ENCODE data around the gene SERPINA7. TPM values are rescaled to one million over a fixed set of nuclear protein-coding genes. Genes with fewer than 3 reads are reported as not detected.

SERPINA7 gene
- total and polyA plus RNA-seq, 2 of the 13 experiments (the other 11 are each of a cell fraction or from before 2014, with no cell fraction given): 315 to 456 TPM

- peak; percentile 64; the same call in 1 of the 2 replicates for TF ChIP-seq SIX4 (CRISPR knock-in tag; IDR thresholded peaks at IDR 0.05)
- peak; percentile 75; the same call in 1 of the 2 replicates for TF ChIP-seq IKZF5 (CRISPR knock-in tag; IDR thresholded peaks at IDR 0.05)
- no peak for TF ChIP-seq ZNF639 (CRISPR knock-in tag; conservative IDR thresholded peaks at IDR 0.05)
- peak; percentile 41; the same call in 1 of the 2 replicates for TF ChIP-seq ZNF331 (CRISPR knock-in tag; IDR thresholded peaks at IDR 0.05)
- peak; percentile 20; the same call in 1 of the 2 replicates for TF ChIP-seq ZNF503 (CRISPR knock-in tag; IDR thresholded peaks at IDR 0.05)
- TF ChIP-seq MIXL1 (CRISPR knock-in tag; IDR thresholded peaks at IDR 0.05): peak; percentile 64; the same call in 1 of the 2 replicates
- TF ChIP-seq MIER2 (CRISPR knock-in tag; IDR thresholded peaks at IDR 0.05): peak; percentile 33; the same call in 1 of the 2 replicates
- peak; percentile 87 for TF ChIP-seq HDAC2 (CRISPR knock-in tag; IDR thresholded peaks at IDR 0.05)
- peak; percentile 91 for TF ChIP-seq MED1 (CRISPR knock-in tag; IDR thresholded peaks at IDR 0.05)
- peak; percentile 95 for TF ChIP-seq NCOA2 (CRISPR knock-in tag; IDR thresholded peaks at IDR 0.05)
- peak; percentile 33; the same call in 1 of the 2 replicates for TF ChIP-seq FOXJ3 (CRISPR knock-in tag; IDR thresholded peaks at IDR 0.05; ENCODE audit: borderline replicate concordance)
- peak; percentile 98 for TF ChIP-seq HNF1A (IDR thresholded peaks at IDR 0.05; ENCODE audit: low read depth)
- TF ChIP-seq HNF1A (CRISPR knock-in tag; IDR thresholded peaks at IDR 0.05; ENCODE audit: borderline replicate concordance): peak; percentile 99
- TF ChIP-seq NR2F2 (IDR thresholded peaks at IDR 0.05; ENCODE audit: borderline replicate concordance, low read depth): 0 out of 2 replicates have a peak, but pooled peaks have one; percentile 33
- TF ChIP-seq HNF1B (CRISPR knock-in tag; IDR thresholded peaks at IDR 0.05): peak; percentile 95
- peak; percentile 64; the same call in 1 of the 2 replicates for TF ChIP-seq RARA (CRISPR knock-in tag; IDR thresholded peaks at IDR 0.05)
- TF ChIP-seq HNF4A (CRISPR knock-in tag; IDR thresholded peaks at IDR 0.05): peak; percentile 63
- TF ChIP-seq HMG20A (CRISPR knock-in tag; IDR thresholded peaks at IDR 0.05; ENCODE audit: borderline replicate concordance): peak; percentile 66; the same call in 1 of the 2 replicates
Observed at GRCh38 chrX:106007815-106008214, 30.7 kb downstream of the SERPINA7 start (continued).

All from HepG2 (cell line).